GM23338 (cell line): ENCODE measurements around the gene PHACTR1. TPM values are rescaled to one million over a fixed set of nuclear protein-coding genes. Genes with fewer than 3 reads are reported as not detected.

Source experiments
- ATAC-seq: fragments of 200-7000 bp; cut with Tn5 transposase; 3 replicates; pipeline ENCODE4 v1.9.1; 2020
- DNase-seq: peaks from one replicate; pipeline ENCODE4 v3.0.0-alpha.2; 2015; ENCODE audit warnings: low spot score
- H2AFZ ChIP-seq: fragments of 200-600 bp; sonication (generic); 2 replicates; pipeline ENCODE4 v1.8.0; 2016; ENCODE audit warnings: antibody characterized with exemption, mild to moderate bottlenecking, moderate library complexity
- H3F3A ChIP-seq: fragments of 200-600 bp; sonication (generic); replicated peaks from 2 replicates; pipeline ENCODE4 v1.8.0; 2017; ENCODE audit warnings: antibody characterized with exemption, mixed run types, low read depth
- H3K27ac ChIP-seq: fragments of 200-600 bp; sonication (generic); 2 replicates; pipeline ENCODE4 v1.6.1; 2016; ENCODE audit warnings: low read depth
- H3K27me3 ChIP-seq: fragments of 200-600 bp; sonication (generic); 2 replicates; pipeline ENCODE4 v1.8.0; 2016; ENCODE audit warnings: mild to moderate bottlenecking, mixed run types, moderate library complexity; ENCODE audit not compliant: insufficient read depth
- H3K36me3 ChIP-seq: fragments of 200-600 bp; sonication (generic); 2 replicates; pipeline ENCODE4 v1.8.0; 2016; ENCODE audit warnings: mild to moderate bottlenecking; ENCODE audit not compliant: insufficient read depth
- H3K4me1 ChIP-seq: fragments of 200-600 bp; sonication (generic); 2 replicates; pipeline ENCODE4 v1.8.0; 2016; ENCODE audit warnings: mild to moderate bottlenecking, moderate library complexity; ENCODE audit not compliant: insufficient read depth
- H3K4me2 ChIP-seq: fragments of 200-600 bp; sonication (generic); 2 replicates; pipeline ENCODE4 v1.7.1; 2017; ENCODE audit warnings: mixed run types
- H3K4me3 ChIP-seq: fragments of 200-600 bp; sonication (generic); 2 replicates; pipeline ENCODE4 v1.6.1; 2016; ENCODE audit warnings: mixed run types
- H3K79me2 ChIP-seq: fragments of 200-600 bp; sonication (generic); replicated peaks from 2 replicates; pipeline ENCODE4 v1.8.0; 2017; ENCODE audit warnings: mild to moderate bottlenecking; ENCODE audit not compliant: insufficient read depth
- H3K9me2 ChIP-seq: fragments of 200-600 bp; sonication (generic); 2 replicates; pipeline ENCODE4 v1.8.0; 2017; ENCODE audit not compliant: insufficient read depth
- H4K20me1 ChIP-seq: fragments of 200-600 bp; sonication (generic); replicated peaks from 2 replicates; pipeline ENCODE4 v1.8.0; 2017; ENCODE audit warnings: mild to moderate bottlenecking; ENCODE audit not compliant: insufficient read depth
- H3K27ac Mint-ChIP-seq: 2 replicates; pipeline ENCODE4 v1.8.0; 2020; ENCODE audit warnings: inconsistent platforms, mild to moderate bottlenecking, moderate library complexity, mixed read lengths
- H3K27me3 Mint-ChIP-seq: 3 replicates; pipeline ENCODE4 v1.8.0; 2022; ENCODE audit warnings: low read depth, mild to moderate bottlenecking, moderate library complexity, mixed read lengths, inconsistent platforms; ENCODE audit not compliant: insufficient read depth, poor library complexity
- H3K36me3 Mint-ChIP-seq: 3 replicates; pipeline ENCODE4 v1.8.0; 2021; ENCODE audit warnings: low read depth, mild to moderate bottlenecking, inconsistent platforms, moderate library complexity, mixed read lengths
- H3K4me1 Mint-ChIP-seq: 3 replicates; pipeline ENCODE4 v1.8.0; 2020; ENCODE audit warnings: mild to moderate bottlenecking, inconsistent platforms, mixed read lengths
- H3K4me3 Mint-ChIP-seq: 3 replicates; pipeline ENCODE4 v1.8.0; 2021; ENCODE audit warnings: moderate library complexity, mild to moderate bottlenecking, inconsistent platforms, mixed read lengths
- H3K9me3 Mint-ChIP-seq: 3 replicates; pipeline ENCODE4 v1.8.0; 2020; ENCODE audit warnings: moderate library complexity, mild to moderate bottlenecking, inconsistent platforms, mixed read lengths
- CREB1 ChIP-seq: fragments of 250-450 bp; sonication (Bioruptor Pico); IDR thresholded peaks from 2 replicates; pipeline ENCODE4 v1.5.0; 2020; ENCODE audit warnings: low read depth, mild to moderate bottlenecking, moderate library complexity
- CTCF ChIP-seq, 2 experiments: fragments of 200-600 bp in 1 of 2; sonication (generic) in 1 of 2; conservative IDR thresholded peaks; 2 replicates each; pipeline versions ENCODE4 v1.5.1 to v1.6.1; 2016 to 2017; ENCODE audit warnings: antibody characterized with exemption in 2 of 2, low read depth in 2 of 2, mild to moderate bottlenecking in 2 of 2, moderate library complexity in 1 of 2
- ETS1 ChIP-seq: IDR thresholded peaks from 2 replicates; pipeline ENCODE4 v1.6.1; 2016; ENCODE audit warnings: antibody characterized with exemption
- EZH2 ChIP-seq: fragments of 200-600 bp; sonication (generic); IDR thresholded peaks from one replicate; pipeline ENCODE4 v1.8.0; 2017; ENCODE audit warnings: antibody characterized with exemption, mild to moderate bottlenecking, low read depth; ENCODE audit not compliant: unreplicated experiment
- EZH2phosphoT487 ChIP-seq: fragments of 200-600 bp; sonication (generic); IDR thresholded peaks from one replicate; pipeline ENCODE4 v1.8.1; 2018; ENCODE audit warnings: antibody characterized with exemption; ENCODE audit not compliant: unreplicated experiment
- JUNB ChIP-seq: IDR thresholded peaks from one replicate; pipeline ENCODE4 v1.6.1; 2016; ENCODE audit warnings: antibody characterized with exemption; ENCODE audit not compliant: unreplicated experiment
- NANOG ChIP-seq: IDR thresholded peaks from 2 replicates; pipeline ENCODE4 v1.6.1; 2016; ENCODE audit warnings: antibody characterized with exemption, borderline replicate concordance
- POLR2AphosphoS5 ChIP-seq: IDR thresholded peaks from 2 replicates; pipeline ENCODE4 v1.6.1; 2016; ENCODE audit warnings: antibody characterized with exemption, low read depth
- REST ChIP-seq: IDR thresholded peaks from one replicate; pipeline ENCODE4 v1.6.1; 2018; ENCODE audit warnings: antibody characterized with exemption; ENCODE audit not compliant: unreplicated experiment
- STAT1 ChIP-seq: IDR thresholded peaks from one replicate; pipeline ENCODE4 v1.6.1; 2016; ENCODE audit warnings: antibody characterized with exemption; ENCODE audit not compliant: unreplicated experiment
- ZNF114 ChIP-seq: fragments of 250-450 bp; sonication (Bioruptor Pico); IDR thresholded peaks from 2 replicates; pipeline ENCODE4 v1.5.0; 2020; ENCODE audit warnings: mild to moderate bottlenecking, moderate library complexity
- ZNF331 ChIP-seq: fragments of 250-450 bp; sonication (Bioruptor Pico); IDR thresholded peaks from 2 replicates; pipeline ENCODE4 v1.5.0; 2020; ENCODE audit warnings: low read depth, mild to moderate bottlenecking, moderate library complexity
- ZNF462 ChIP-seq: fragments of 250-450 bp; sonication (Bioruptor Pico); IDR thresholded peaks from 2 replicates; pipeline ENCODE4 v1.5.0; 2020; ENCODE audit warnings: mild to moderate bottlenecking, moderate library complexity
- polyA plus RNA-seq: library from polyadenylated mRNA; unstranded; fragments of >200 nt; fragmentation: Nextera tagmentation; extraction: Ambion mirVana; gene quantifications from 2 replicates; pipeline ENCODE4 v1.2.1, GENCODE V29; 2016
- total RNA-seq: library from RNA; depleted of rRNA; stranded (reverse); fragments of >200 nt; shearing (Covaris generic); gene quantifications from 2 replicates; pipeline ENCODE4 v1.2.3, GENCODE V29; 2014

PHACTR1 gene
- total and polyA plus RNA-seq, 2 experiments from 2014 or later: 5.9 to 19.3 TPM

GRCh38 chr6:13273202-13273930 lies 556.8 kb downstream of the PHACTR1 start:
- H3K27ac ChIP-seq: no peak overlapping the region
- H3K79me2 ChIP-seq: no peaks in the 10 kb centered on the region
- Mint-ChIP-seq H3K27ac (peak overlapping the region; percentile 20; the same call in 1 of the 2 replicates), H3K4me1 (peaks cover 21% of the 10 kb centered on the region), H3K36me3 (no peaks in the 10 kb centered on the region; the same call in 2 of the 3 replicates), H3K27me3 (peaks cover 2% of the 10 kb centered on the region), H3K4me3 (no peak overlapping the region), H3K9me3 (no peaks in the 10 kb centered on the region)
- H3K4me3 ChIP-seq: no peak overlapping the region
- DNase-seq (no peak), ATAC-seq (no peak)
- no peaks in the 10 kb centered on the region for H3K36me3 ChIP-seq
- no peaks in the 10 kb centered on the region for H3K9me2 ChIP-seq
- H3F3A ChIP-seq: no peaks in the 10 kb centered on the region
- H4K20me1 ChIP-seq: no peaks in the 10 kb centered on the region
- TF ChIP-seq ZNF462 (CRISPR knock-in tag): no peak
- no peak for TF ChIP-seq CTCF (conservative IDR thresholded peaks at IDR 0.05; ENCODE audit: low read depth in 2 of 2)
- no peak for TF ChIP-seq EZH2
- TF ChIP-seq ZNF114: no peak
- no peak for TF ChIP-seq POLR2AphosphoS5
- no peak for TF ChIP-seq REST
- TF ChIP-seq CREB1 (CRISPR knock-in tag): no peak
- no peak for TF ChIP-seq ZNF331 (CRISPR knock-in tag)
- no peak for TF ChIP-seq NANOG
- no peak for TF ChIP-seq JUNB
- no peak for TF ChIP-seq STAT1
- TF ChIP-seq ETS1: no peak
- TF ChIP-seq EZH2phosphoT487: no peak
- H3K4me2 ChIP-seq: no peak overlapping the region
- peaks cover 7% of the 10 kb centered on the region; the same call in 1 of the 2 replicates for H3K4me1 ChIP-seq
- H3K27me3 ChIP-seq: no peaks in the 10 kb centered on the region
- H2AFZ ChIP-seq: no peak overlapping the region
